GM12801 (cell line): Measurements from ENCODE around the gene MTFR1L.

ENCODE experiments used
- TF ChIP-seq, protein P1 (sequence below): IDR thresholded peaks from one replicate; pipeline ENCODE4 v1.5.1; 2011; ENCODE audit warnings: control low read depth; ENCODE audit not compliant: insufficient read length; ENCODE audit errors: extremely low read depth

MTFR1L gene

DNA sequence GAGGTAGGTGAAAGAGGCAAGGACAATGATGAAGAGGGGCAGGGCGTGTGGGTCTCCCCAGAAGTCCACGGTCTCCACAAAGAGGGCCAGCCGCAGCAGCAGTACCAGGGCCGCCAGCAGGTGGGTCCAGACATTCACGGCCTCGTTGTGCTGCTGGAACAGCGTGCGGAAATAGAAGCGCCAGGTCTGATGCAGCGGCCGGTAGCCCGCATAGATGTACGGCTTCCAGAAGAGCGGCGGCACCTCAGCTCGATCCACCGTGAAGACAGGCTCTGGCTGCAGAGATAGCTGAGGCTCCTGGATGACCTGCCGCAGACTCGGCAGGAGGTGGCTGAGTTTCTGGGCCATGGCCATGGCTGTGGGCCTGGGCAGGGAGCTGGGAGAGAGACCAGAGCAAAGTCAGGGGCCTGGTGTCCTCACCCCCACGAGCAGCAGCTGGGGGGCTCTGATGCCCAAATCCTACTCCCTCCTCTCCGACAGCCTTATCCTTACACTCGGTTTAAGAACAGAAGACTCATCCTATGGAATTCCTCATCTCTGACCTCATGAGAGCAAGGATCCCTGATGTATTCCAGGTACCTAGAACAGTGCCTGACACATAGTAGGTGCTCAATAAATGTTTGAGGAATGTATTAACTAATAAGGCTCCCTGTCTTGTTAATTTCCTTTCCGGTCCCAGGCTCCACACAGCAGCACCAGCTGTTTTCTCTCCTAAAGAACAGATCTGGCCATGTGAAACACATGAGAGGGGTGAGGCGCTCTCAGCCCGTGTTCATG lies 43.9 kb downstream of the MTFR1L start:
- TF ChIP-seq, protein P1, sequence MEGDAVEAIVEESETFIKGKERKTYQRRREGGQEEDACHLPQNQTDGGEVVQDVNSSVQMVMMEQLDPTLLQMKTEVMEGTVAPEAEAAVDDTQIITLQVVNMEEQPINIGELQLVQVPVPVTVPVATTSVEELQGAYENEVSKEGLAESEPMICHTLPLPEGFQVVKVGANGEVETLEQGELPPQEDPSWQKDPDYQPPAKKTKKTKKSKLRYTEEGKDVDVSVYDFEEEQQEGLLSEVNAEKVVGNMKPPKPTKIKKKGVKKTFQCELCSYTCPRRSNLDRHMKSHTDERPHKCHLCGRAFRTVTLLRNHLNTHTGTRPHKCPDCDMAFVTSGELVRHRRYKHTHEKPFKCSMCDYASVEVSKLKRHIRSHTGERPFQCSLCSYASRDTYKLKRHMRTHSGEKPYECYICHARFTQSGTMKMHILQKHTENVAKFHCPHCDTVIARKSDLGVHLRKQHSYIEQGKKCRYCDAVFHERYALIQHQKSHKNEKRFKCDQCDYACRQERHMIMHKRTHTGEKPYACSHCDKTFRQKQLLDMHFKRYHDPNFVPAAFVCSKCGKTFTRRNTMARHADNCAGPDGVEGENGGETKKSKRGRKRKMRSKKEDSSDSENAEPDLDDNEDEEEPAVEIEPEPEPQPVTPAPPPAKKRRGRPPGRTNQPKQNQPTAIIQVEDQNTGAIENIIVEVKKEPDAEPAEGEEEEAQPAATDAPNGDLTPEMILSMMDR = no peak

DNA sequence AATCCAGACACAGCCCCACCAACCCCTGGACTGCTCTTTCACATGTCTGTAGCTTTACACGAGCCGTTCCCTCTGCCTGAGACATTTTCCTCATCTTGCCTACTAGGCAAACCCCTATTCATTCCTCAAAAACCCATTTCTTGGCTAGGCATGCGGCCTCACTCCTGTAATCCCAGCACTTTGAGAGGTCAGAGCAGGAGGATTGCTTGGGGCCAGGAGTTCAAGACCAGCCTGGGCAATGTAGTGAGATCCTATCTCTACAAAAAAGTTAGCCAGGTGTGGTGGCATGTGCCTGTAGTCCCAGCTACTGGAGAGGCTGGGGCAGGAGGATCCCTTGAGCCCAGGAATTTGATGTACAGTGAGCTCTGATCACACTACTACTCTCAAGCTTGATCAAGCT lies 44.7 kb downstream of the MTFR1L start:
- TF ChIP-seq, protein P1 = no peak

DNA sequence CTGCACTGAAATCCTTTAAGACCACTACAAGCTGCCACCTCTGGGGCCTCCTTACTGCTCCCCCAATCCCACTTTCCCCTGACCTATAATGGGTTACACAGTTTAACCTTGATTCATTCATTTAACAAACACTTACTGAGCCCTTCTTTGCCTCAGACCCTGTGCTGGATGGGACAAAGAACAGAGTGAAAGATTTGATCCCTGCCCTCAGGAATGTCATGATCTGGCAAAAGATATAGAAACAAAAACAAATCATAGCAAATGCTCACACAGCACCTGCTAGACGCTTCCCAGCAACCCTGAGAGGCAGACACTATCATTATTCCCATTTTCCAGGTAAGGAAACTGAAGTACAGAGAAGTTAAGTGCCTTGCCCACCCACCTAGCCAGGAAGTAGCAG lies 46.5 kb downstream of the MTFR1L start:
- TF ChIP-seq, protein P1 = no peak

DNA sequence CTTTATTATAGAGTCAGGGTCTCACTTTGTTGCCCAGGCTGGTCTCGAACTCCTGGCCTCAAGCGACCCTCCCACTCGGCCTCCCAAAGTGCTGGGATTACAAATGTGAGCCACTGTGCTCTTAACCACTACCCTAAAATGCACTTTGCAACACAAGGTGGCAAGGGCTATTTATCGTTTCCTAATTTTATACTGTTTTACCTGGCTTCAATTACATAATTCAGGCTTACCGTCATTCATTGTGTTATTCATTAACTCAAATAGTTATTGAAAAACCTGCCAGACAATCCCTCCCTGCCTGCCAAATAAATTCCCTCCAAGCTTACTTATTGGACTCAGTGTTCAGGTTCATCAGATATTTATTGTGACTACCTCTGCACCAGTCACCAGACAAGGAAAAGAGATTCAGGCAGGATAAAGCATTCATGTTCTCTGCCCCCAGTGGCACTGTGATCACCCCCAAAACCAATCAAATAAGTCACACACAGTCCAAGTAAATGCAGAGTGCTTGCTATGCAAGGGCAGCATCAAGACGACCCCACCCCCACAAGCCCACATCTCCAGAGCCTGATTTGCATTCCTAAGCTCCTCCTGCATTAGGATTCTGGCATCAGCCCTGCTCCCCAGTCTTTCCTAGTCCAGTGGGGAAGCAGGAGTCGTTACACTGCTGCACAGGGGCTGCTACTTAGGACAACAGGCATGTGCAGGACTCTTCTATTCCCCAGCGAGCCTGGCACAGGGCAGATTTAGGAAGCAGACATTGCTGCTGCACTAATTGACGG lies 47.6 kb downstream of the MTFR1L start:
- TF ChIP-seq, protein P1 = no peak

DNA sequence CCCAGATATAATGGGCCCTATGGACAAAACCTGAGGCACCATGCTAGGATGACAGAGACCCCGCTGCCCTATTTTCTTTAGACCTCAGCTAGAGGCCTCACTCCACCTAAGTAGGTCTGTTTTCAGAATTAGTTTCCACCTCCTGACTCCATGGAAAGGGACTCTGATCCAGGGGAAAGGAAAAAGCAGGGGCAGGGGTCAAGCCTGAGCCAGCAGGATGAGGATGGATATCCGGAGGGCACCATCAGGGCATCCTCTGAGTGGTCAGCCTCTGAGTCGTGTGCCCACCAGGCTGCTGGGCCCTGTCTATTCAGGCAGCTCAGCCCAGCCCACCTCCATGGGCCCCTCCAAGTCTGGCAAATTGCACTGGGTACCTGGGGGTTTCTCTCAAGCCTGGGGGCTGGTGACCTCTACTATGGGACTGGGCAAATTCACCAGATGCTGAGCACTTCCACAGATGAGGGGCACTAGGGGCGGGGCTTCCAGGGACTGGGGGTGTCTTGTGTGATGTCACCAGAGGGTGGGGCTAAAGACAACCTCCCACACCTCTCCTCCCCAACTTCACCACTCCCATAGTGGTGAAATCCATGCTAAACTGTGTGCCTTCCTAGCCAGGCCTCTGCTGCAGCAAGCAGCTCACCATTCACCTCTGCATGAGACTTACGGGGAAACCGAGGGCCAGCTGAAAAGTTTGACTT lies 50.3 kb downstream of the MTFR1L start:
- TF ChIP-seq, protein P1 = no peak

DNA sequence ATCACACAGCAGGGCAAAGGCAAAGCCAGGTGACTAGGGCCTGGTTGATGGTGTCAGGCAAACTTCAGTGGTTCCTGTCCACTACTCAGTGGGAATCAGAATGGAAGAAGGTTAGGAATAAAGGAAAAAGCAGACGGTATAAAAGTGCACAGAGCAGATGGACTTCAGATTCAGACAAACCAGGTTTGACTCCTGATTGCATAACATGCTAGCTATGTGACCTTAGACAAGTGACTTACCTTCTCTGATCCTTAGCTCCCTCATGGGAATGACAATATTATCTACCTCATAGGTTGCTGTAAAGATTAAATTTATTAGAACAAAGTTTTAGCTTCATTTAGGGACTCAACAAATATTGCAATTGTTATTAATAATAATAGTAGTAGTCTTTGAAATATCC lies 50.9 kb downstream of the MTFR1L start:
- TF ChIP-seq, protein P1 = no peak

DNA sequence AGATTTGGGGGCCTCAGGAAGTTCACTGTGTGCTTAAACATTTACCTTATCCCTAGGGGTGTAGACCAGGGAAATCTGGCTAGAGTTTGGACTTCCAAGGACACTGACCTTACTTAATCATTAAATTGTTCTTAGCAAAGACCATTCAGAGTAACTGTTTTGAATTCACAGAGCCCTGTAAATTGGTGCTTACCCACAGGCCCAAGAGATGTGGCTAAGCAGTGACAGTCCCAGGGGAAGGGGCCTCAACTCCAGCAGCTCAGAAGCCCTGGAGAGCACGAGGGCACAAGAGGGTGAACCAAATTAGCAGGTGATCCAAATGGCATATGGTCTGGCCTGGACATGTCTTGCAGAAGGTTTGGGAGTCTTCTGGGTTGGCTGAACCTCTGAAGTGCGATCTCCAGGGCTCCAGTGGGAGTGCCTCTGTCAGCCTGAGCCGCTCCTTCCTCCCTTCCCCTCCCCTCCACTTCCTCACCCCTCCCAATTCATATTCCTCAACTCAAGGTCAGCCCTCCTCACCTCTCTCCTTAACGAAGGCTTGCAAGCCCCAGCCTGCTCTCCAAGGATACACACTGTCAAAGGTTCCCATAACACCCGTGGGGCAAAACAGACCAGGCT lies 51.4 kb downstream of the MTFR1L start:
- TF ChIP-seq, protein P1 = no peak
